HepG2 (cell line): ENCODE results near the gene KLHL17. TPM values are rescaled to one million over a fixed set of nuclear protein-coding genes. Genes with fewer than 3 reads are reported as not detected.
A peak's percentile ranks its signal among the peaks of the same experiment; 100 is the strongest.
"Not testable (repeated sequence)": the region's sequence is repeated elsewhere in the genome, so short reads cannot be mapped to it uniquely, and the experiment has no call there.

ENCODE experiments used
- ATAC-seq: fragments of 200-7000 bp; cut with Tn5 transposase; 3 replicates; pipeline ENCODE4 v1.9.1; 2020; ENCODE audit warnings: mild to moderate bottlenecking, moderate library complexity
- BruUV-seq: library from RNA; stranded (reverse); fragments of 400-500 nt; replicated peaks from 2 replicates; lab custom pipeline; 2021; lab: Mats Ljungman, UMichigan
- CTCF ChIA-PET: fragments of 300-600 bp; formaldehyde crosslinking; extraction: SDS; loops from one replicate; lab custom pipeline; 2021; ENCODE audit warnings: low total read pairs, inconsistent platforms, low intra/inter-chr PET ratio; lab: Yijun Ruan, JAX
- POLR2A ChIA-PET: fragments of 350-600 bp; sonication (Branson Sonifier 250); formaldehyde crosslinking; loops from one replicate; lab custom pipeline; 2020; ENCODE audit warnings: antibody characterized with exemption, inconsistent platforms; lab: Yijun Ruan, JAX
- DNase-seq: peaks from one replicate; pipeline ENCODE4 v3.0.0-alpha.2; 2015; ENCODE audit warnings: low spot score
- FAIRE-seq: peaks from 3 replicates; lab custom pipeline; 2011; peaks lifted over from hg19 to GRCh38; lab: Jason Lieb, UNC
- H2AFZ ChIP-seq: one replicate; pipeline ENCODE4 v1.6.1; 2011; ENCODE audit warnings: low read length, inconsistent platforms
- H3K27ac ChIP-seq: fragments of 300-600 bp; 3 replicates; pipeline ENCODE4 v1.8.0; 2011; ENCODE audit warnings: mixed run types, mild to moderate bottlenecking, mixed read lengths, low read length, inconsistent platforms; ENCODE audit not compliant: insufficient read depth; ENCODE audit errors: extremely low read length
- H3K27me3 ChIP-seq, 2 experiments: fragments of 200-600 bp in 1 of 2; 2 replicates in 1 of 2; 3 replicates in 1 of 2; pipeline versions ENCODE4 v1.6.0 to v1.8.0; 2011; ENCODE audit warnings: low read length in 2 of 2, mild to moderate bottlenecking in 2 of 2, moderate library complexity in 2 of 2, inconsistent platforms in 1 of 2; ENCODE audit not compliant: insufficient read depth in 2 of 2, control insufficient read depth in 1 of 2
- H3K36me3 ChIP-seq, 2 experiments: fragments of 200-600 bp in 1 of 2; replicated peaks in 1 of 2; 2 replicates in 1 of 2; 3 replicates in 1 of 2; pipeline versions ENCODE4 v1.5.1 to v1.8.0; 2011; ENCODE audit warnings: low read length in 2 of 2, inconsistent platforms in 1 of 2; ENCODE audit not compliant: insufficient read depth in 2 of 2, control insufficient read depth in 1 of 2
- H3K4me1 ChIP-seq: 2 replicates; pipeline ENCODE4 v1.5.1; 2012; ENCODE audit warnings: low read length, inconsistent platforms; ENCODE audit not compliant: insufficient read depth
- H3K4me2 ChIP-seq: 2 replicates; pipeline ENCODE4 v1.6.0; 2011; ENCODE audit warnings: low read depth, low read length, inconsistent platforms
- H3K4me3 ChIP-seq, 3 experiments: fragments of 200-600 bp in 1 of 3; sonication (generic), shearing (Covaris generic) in 1 of 3; replicated peaks in 1 of 3; 2 replicates each; pipeline ENCODE4 v1.5.1; 2011 to 2016; ENCODE audit warnings: low read length in 3 of 3, inconsistent platforms in 2 of 3, low read depth in 2 of 3, mild to moderate bottlenecking in 2 of 3, control low read depth in 1 of 3, mixed read lengths in 1 of 3; ENCODE audit not compliant: insufficient read depth in 1 of 3
- H3K79me2 ChIP-seq: one replicate; pipeline ENCODE4 v1.6.1; 2011; ENCODE audit warnings: low read length, inconsistent platforms; ENCODE audit not compliant: insufficient read depth
- H3K9ac ChIP-seq: 2 replicates; pipeline ENCODE4 v1.6.0; 2011; ENCODE audit warnings: mild to moderate bottlenecking, low read depth, low read length, inconsistent platforms; ENCODE audit not compliant: insufficient read depth
- H3K9me3 ChIP-seq: 2 replicates; pipeline ENCODE4 v1.5.1; 2012; ENCODE audit warnings: mild to moderate bottlenecking, low read length
- H4K20me1 ChIP-seq: 2 replicates; pipeline ENCODE4 v1.6.0; 2011; ENCODE audit warnings: inconsistent platforms, mild to moderate bottlenecking, low read length, moderate library complexity; ENCODE audit not compliant: insufficient read depth
- ATF1 ChIP-seq: IDR thresholded peaks from 2 replicates; pipeline ENCODE4 v1.6.1; 2016; ENCODE audit warnings: mild to moderate bottlenecking, control low read depth
- CTCF ChIP-seq: sonication (generic); formaldehyde crosslinking; IDR thresholded peaks from 2 replicates; pipeline ENCODE4 v1.5.0; 2020; ENCODE audit warnings: mild to moderate bottlenecking, missing genetic modification reagents, moderate library complexity
- RBFOX2 ChIP-seq: fragments of 200-400 bp; formaldehyde crosslinking; IDR thresholded peaks from 2 replicates; pipeline ENCODE4 v1.6.1; 2017; ENCODE audit warnings: low read depth, mild to moderate bottlenecking, low read length
- WGBS: methylation state at CpG from one replicate; pipeline ENCODE4 v1.1.6; 2017; ENCODE audit warnings: low lambda C conversion rate; 5-methylcytosine and 5-hydroxymethylcytosine counted together
- in situ Hi-C: cut with HindIII; loops from 2 replicates; pipeline ENCODE4 v1.10.0; 2017; ENCODE audit warnings: low pct_unique_long_range_greater_than_20kb; ENCODE audit not compliant: extremely low pct_ligation_motif_present
- intact Hi-C: fragments of 100-400 bp; cut with micrococcal nuclease; formaldehyde crosslinking; loops from one replicate; pipeline ENCODE4 v1.10.0; 2022; ENCODE audit not compliant: unreplicated experiment
- polyA plus RNA-seq, 8 experiments: library from polyadenylated mRNA; depleted of rRNA in 3 of 8; stranded (reverse) in 7 of 8; unstranded in 1 of 8; fragments of >200 nt; fragmentation: Illumina TruSeq in 4 of 8; extraction: Trizol in 4 of 8; gene quantifications; 2 replicates each; pipeline versions ENCODE4 v1.2.1 to v1.2.3, GENCODE V29; 2011 to 2016; ENCODE audit warnings: low read depth in 4 of 8, missing spikeins in 1 of 8, mixed read lengths in 1 of 8; ENCODE audit not compliant: insufficient read depth in 1 of 8
- total RNA-seq, 5 experiments: library from RNA; depleted of rRNA; stranded (reverse); fragments of >200 nt; fragmentation: Illumina TruSeq; extraction: Trizol; gene quantifications; 2 replicates each; pipeline ENCODE4 v1.2.3, GENCODE V29; 2016; ENCODE audit warnings: low read depth in 1 of 5

Gene KLHL17
- total and polyA plus RNA-seq, 2 of the 13 experiments (the other 11 are each of a cell fraction or from before 2014, with no cell fraction given), result 9.3 to 24.7 TPM

DNA sequence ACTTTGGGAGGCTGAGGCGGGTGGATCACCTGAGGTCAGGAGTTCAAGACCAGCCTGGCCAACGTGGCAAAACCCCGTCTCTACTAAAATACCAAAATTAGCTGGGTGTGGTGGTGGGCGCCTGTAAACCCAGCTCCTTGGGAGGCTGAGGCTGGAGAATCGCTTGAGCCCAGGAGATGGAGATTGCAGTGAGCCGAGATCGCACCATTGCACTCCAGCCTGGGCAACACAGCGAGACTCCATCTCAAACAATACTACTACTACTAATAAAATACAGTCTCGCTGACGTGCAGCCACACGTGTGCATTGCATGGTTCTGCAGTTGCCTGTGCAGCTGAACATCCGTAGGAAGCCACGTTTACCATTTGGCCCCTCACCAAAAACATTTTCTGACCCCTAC lies 13.6 kb upstream of the KLHL17 start:
- H3K27ac ChIP-seq, DNase-seq, intact Hi-C loops, FAIRE-seq, ATAC-seq, H3K9me3 ChIP-seq, in situ Hi-C loops, CTCF ChIA-PET, H3K4me2 ChIP-seq, H3K27me3 ChIP-seq, H3K4me1 ChIP-seq, H3K9ac ChIP-seq, H2AFZ ChIP-seq, H3K4me3 ChIP-seq, BruUV-seq, H4K20me1 ChIP-seq, H3K79me2 ChIP-seq, POLR2A ChIA-PET: not testable (repeated sequence)
- 96% methylated on average over 8 of the region's 13 CpGs for WGBS
- peaks cover 32 to 60% of the 10 kb centered on the region in 2 experiments for H3K36me3 ChIP-seq

- BruUV-seq, result no TSS peak
Observed at GRCh38 chr1:947958-948357, 12.4 kb upstream of the KLHL17 start.

More at GRCh38 chr1:947958-948357, 12.4 kb upstream of the KLHL17 start:
- H3K27ac ChIP-seq, result no peak overlapping the region
- H3K27me3 ChIP-seq, result no peaks in the 10 kb centered on the region
- CTCF ChIA-PET, result no interaction called here
- DNase-seq, result no peak
- WGBS, result no CpG with 5 or more reads among the region's 15 CpGs
- H3K4me3 ChIP-seq, result no peak overlapping the region
- POLR2A ChIA-PET, result no interaction called here
- no peaks in the 10 kb centered on the region for H3K9me3 ChIP-seq
- peaks cover 8% of the 10 kb centered on the region; the same call in 1 of the 2 replicates for H4K20me1 ChIP-seq
- H3K79me2 ChIP-seq, result no peaks in the 10 kb centered on the region
- H3K4me1 ChIP-seq, result no peaks in the 10 kb centered on the region
- no peak overlapping the region for H3K9ac ChIP-seq
- intact Hi-C loops (no loop called here), in situ Hi-C loops (no loop called here)
- FAIRE-seq, result no peak
- TF ChIP-seq RBFOX2, result 0 out of 2 replicates have a peak, but pooled peaks have one; percentile 33
- no peak for TF ChIP-seq CTCF (CRISPR knock-in tag)
- no peak for TF ChIP-seq ATF1 (CRISPR knock-in tag)
- H2AFZ ChIP-seq, result no peak overlapping the region
- ATAC-seq, result no peak
- H3K4me2 ChIP-seq, result no peak overlapping the region
- H3K36me3 ChIP-seq, result peaks cover 35 to 70% of the 10 kb centered on the region in 2 experiments
